RWPE2 (cell line): ENCODE data around the gene NPEPL1.

Source experiments
- ATAC-seq: fragments of 200-7000 bp; cut with Tn5 transposase; 3 replicates; pipeline ENCODE4 v1.9.1; 2021; ENCODE audit warnings: low read depth
- DNase-seq: peaks from one replicate; pipeline ENCODE4 v3.0.0-alpha.2; 2020; ENCODE audit warnings: low spot score
- H3K27ac ChIP-seq: fragments of 450-650 bp; 2 replicates; pipeline ENCODE4 v1.5.1; 2017; ENCODE audit warnings: mild to moderate bottlenecking; ENCODE audit not compliant: poor library complexity, severe bottlenecking
- H3K27me3 ChIP-seq: fragments of 250-450 bp; sonication (Bioruptor Pico); 2 replicates; pipeline ENCODE4 v1.5.1; 2021; ENCODE audit warnings: mild to moderate bottlenecking, moderate library complexity; ENCODE audit not compliant: insufficient read depth, poor library complexity, severe bottlenecking
- H3K36me3 ChIP-seq: fragments of 250-450 bp; sonication (Bioruptor Pico); 2 replicates; pipeline ENCODE4 v1.5.1; 2020; ENCODE audit warnings: low read depth, mild to moderate bottlenecking, moderate library complexity
- H3K4me1 ChIP-seq: fragments of 250-450 bp; sonication (Bioruptor Pico); 2 replicates; pipeline ENCODE4 v1.5.1; 2021; ENCODE audit warnings: mild to moderate bottlenecking, moderate library complexity; ENCODE audit not compliant: insufficient read depth, poor library complexity, severe bottlenecking
- H3K4me3 ChIP-seq: fragments of 250-450 bp; sonication (Bioruptor Pico); 2 replicates; pipeline ENCODE4 v1.5.1; 2021; ENCODE audit warnings: mild to moderate bottlenecking, moderate library complexity; ENCODE audit not compliant: severe bottlenecking
- H3K9me3 ChIP-seq: fragments of 250-450 bp; sonication (Bioruptor Pico); 2 replicates; pipeline ENCODE4 v1.5.1; 2021; ENCODE audit warnings: mild to moderate bottlenecking, moderate library complexity; ENCODE audit not compliant: severe bottlenecking
- TF ChIP-seq, protein P1 (sequence below): fragments of 450-650 bp; IDR thresholded peaks from one replicate; pipeline ENCODE4 v1.5.1; 2017; ENCODE audit warnings: mild to moderate bottlenecking, moderate library complexity; ENCODE audit not compliant: poor library complexity, severe bottlenecking

Gene NPEPL1

DNA sequence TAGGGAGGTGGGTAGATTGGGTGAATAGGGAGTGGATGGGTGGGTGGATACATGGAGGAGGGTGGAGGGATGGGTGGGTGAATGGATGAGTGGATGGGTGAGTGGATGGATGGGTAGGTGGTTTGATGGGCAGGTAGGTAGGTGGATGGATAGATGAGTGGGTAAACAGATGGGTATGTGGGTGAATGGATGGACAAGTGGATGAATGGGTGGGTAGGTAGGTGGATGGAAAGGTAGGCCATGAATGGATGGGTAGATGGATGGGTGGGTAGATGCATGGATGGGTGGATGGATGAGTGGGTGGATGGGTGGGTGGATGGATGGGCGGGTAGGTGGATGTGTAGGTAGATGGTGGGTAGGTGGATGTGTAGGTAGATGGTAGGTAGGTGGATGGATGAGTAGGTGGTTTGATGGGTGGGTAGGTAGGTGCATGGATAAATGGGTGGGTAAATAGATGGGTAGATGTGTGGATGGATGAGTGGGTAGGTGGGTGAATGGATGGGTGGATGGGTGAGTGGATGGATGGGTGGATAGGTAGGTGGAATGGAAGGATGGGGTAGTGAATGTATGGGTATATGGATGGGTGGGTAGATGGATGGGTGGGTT, 51.4 kb downstream of the NPEPL1 start:
- Histone ChIP-seq H3K27me3 (peaks cover 50% of the 10 kb centered on the region), H3K27ac (no peak overlapping the region), H3K4me3 (no peak overlapping the region), H3K4me1 (no peaks in the 10 kb centered on the region), H3K9me3 (no peaks in the 10 kb centered on the region), H3K36me3 (no peaks in the 10 kb centered on the region)
- DNase-seq (no peak), ATAC-seq (no peak)
- TF ChIP-seq, protein P1, sequence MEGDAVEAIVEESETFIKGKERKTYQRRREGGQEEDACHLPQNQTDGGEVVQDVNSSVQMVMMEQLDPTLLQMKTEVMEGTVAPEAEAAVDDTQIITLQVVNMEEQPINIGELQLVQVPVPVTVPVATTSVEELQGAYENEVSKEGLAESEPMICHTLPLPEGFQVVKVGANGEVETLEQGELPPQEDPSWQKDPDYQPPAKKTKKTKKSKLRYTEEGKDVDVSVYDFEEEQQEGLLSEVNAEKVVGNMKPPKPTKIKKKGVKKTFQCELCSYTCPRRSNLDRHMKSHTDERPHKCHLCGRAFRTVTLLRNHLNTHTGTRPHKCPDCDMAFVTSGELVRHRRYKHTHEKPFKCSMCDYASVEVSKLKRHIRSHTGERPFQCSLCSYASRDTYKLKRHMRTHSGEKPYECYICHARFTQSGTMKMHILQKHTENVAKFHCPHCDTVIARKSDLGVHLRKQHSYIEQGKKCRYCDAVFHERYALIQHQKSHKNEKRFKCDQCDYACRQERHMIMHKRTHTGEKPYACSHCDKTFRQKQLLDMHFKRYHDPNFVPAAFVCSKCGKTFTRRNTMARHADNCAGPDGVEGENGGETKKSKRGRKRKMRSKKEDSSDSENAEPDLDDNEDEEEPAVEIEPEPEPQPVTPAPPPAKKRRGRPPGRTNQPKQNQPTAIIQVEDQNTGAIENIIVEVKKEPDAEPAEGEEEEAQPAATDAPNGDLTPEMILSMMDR: no peak

DNA sequence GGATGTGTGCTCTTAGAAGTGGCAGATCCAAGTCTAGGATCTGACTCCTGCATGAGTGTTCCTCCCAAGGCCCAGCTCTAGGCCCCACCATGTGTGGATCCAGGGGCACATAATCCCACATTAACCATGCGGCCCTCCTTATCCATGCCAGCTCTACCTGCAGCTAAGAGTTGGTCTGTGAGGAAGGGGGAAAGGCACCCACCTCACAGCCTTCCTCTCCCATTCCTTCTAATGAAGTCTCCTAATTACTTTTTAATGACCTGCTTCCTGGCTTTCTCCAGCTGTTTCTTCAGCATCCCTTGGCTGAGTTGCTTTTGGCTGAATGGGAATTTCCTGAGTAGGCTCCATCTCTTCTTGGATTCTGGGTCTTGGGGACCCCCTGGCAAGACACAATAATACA, 52.2 kb downstream of the NPEPL1 start:
- DNase-seq: no peak
- peaks cover 48% of the 10 kb centered on the region for H3K27me3 ChIP-seq
- no peaks in the 10 kb centered on the region for H3K4me1 ChIP-seq
- no peak overlapping the region for H3K27ac ChIP-seq
- H3K4me3 ChIP-seq: no peak overlapping the region
- H3K9me3 ChIP-seq: no peaks in the 10 kb centered on the region
- H3K36me3 ChIP-seq: no peaks in the 10 kb centered on the region
- ATAC-seq: no peak
- TF ChIP-seq, protein P1: no peak

DNA sequence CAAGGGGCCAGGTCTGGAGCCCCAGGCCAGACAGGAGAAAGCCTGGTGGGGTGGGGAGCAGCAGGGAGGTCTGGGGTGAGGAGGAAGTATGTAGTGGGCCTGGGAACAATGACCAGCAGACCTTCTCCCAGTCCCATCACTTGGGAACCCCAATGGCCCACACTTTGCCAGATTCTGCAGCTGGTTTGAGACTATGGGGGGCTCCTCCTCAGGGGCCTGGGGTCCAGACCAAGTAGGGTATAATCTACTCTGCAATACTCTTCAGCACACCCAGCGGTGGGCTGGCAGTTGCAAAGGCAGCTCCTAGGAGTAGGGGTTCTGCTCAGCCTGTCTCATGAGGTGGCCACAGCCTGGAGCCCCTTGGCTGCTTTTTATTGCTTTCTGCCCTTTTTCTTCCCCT, 52.8 kb downstream of the NPEPL1 start:
- TF ChIP-seq, protein P1: no peak
- Histone ChIP-seq H3K4me1 (no peaks in the 10 kb centered on the region), H3K27me3 (peaks cover 48% of the 10 kb centered on the region), H3K9me3 (no peaks in the 10 kb centered on the region), H3K36me3 (no peaks in the 10 kb centered on the region), H3K4me3 (no peak overlapping the region), H3K27ac (no peak overlapping the region)
- DNase-seq: no peak
- ATAC-seq: no peak

DNA sequence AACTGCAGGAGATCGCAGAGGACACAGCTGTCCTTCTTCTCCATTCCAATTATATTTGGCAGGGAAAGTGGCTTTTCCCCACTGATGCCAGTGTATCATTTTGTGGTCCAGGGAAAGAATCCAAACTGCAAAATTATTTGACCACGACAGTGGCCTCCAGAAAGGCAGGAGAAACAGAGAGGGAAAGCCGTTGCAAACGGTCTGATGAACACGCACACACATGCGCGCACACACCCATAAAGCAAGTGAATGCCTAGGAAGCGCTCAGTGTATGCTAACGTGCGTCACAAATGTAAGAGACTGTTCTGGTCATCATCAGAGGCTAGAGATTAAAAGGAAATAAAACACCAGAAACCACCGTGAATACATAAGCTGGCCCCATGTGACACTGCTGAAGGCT, 54.0 kb downstream of the NPEPL1 start:
- DNase-seq (no peak), ATAC-seq (no peak)

DNA sequence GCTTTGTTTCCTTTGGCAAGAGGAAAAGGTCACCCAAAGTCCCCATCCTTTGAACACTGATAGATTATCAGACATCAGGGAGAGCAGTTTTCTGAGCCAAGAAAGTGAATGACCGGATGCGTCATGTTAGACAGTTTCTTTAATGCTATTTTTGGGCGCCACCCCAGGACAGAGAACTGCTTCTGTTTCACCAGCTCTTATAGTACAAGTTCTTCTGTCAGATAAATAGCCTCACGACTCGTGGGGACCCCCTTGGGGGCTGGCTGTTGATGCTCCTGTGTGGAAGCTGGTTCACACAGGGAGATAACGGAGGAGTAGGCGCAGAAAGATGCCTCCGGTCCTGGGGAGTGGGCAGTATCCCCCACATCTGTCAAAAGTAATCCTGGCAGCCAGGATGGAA, 54.6 kb downstream of the NPEPL1 start:
- DNase-seq (no peak), ATAC-seq (no peak)
- H3K27ac ChIP-seq: no peak overlapping the region
- no peaks in the 10 kb centered on the region for H3K4me1 ChIP-seq
- no peak overlapping the region for H3K4me3 ChIP-seq
- TF ChIP-seq, protein P1: no peak
- H3K9me3 ChIP-seq: no peaks in the 10 kb centered on the region
- no peaks in the 10 kb centered on the region for H3K36me3 ChIP-seq
- peaks cover 55% of the 10 kb centered on the region for H3K27me3 ChIP-seq

More for the DNA sequence above, 54.0 kb downstream of the NPEPL1 start:
- H3K4me3 ChIP-seq: no peak overlapping the region
- no peaks in the 10 kb centered on the region for H3K36me3 ChIP-seq
- no peaks in the 10 kb centered on the region for H3K4me1 ChIP-seq
- H3K27ac ChIP-seq: no peak overlapping the region
- H3K9me3 ChIP-seq: no peaks in the 10 kb centered on the region
- TF ChIP-seq, protein P1: no peak
- H3K27me3 ChIP-seq: peaks cover 52% of the 10 kb centered on the region
